H9 (cell line): Measurements from ENCODE around the gene CHCHD6. TPM values are rescaled to one million over a fixed set of nuclear protein-coding genes. Genes with fewer than 3 reads are reported as not detected.

Experiments
- DNase-seq: peaks from one replicate; pipeline ENCODE4 v3.0.0-alpha.2; 2017
- H2AFZ ChIP-seq: one replicate; pipeline ENCODE4 v1.6.1; 2013; ENCODE audit warnings: mild to moderate bottlenecking, low read length, control low read depth, moderate library complexity
- H2AK5ac ChIP-seq: 2 replicates; pipeline ENCODE4 v1.6.1; 2013; ENCODE audit warnings: low read length, control low read depth, mixed read lengths; ENCODE audit not compliant: insufficient read length
- H2BK120ac ChIP-seq: one replicate; pipeline ENCODE4 v1.6.1; 2013; ENCODE audit warnings: low read depth, mild to moderate bottlenecking, low read length, control low read depth, inconsistent platforms; ENCODE audit not compliant: poor library complexity, severe bottlenecking
- H2BK12ac ChIP-seq: 2 replicates; pipeline ENCODE4 v1.6.1; 2013; ENCODE audit warnings: low read length, control low read depth, mixed read lengths, low read depth; ENCODE audit not compliant: insufficient read length
- H2BK15ac ChIP-seq: 2 replicates; pipeline ENCODE4 v1.6.1; 2013; ENCODE audit warnings: low read depth, low read length, control low read depth
- H2BK20ac ChIP-seq: one replicate; pipeline ENCODE4 v1.6.1; 2013; ENCODE audit warnings: low read depth, mild to moderate bottlenecking, low read length, control low read depth, inconsistent platforms; ENCODE audit not compliant: poor library complexity, severe bottlenecking
- H2BK5ac ChIP-seq: 2 replicates; pipeline ENCODE4 v1.6.1; 2013; ENCODE audit warnings: low read length, control low read depth, mixed read lengths; ENCODE audit not compliant: insufficient read length
- H3K14ac ChIP-seq: 2 replicates; pipeline ENCODE4 v1.6.1; 2013; ENCODE audit warnings: low read length, control low read depth; ENCODE audit not compliant: insufficient read depth
- H3K18ac ChIP-seq: 2 replicates; pipeline ENCODE4 v1.6.1; 2013; ENCODE audit warnings: low read depth, mild to moderate bottlenecking, mixed read lengths, low read length, control low read depth; ENCODE audit not compliant: insufficient read length
- H3K23ac ChIP-seq: 2 replicates; pipeline ENCODE4 v1.6.1; 2013; ENCODE audit warnings: low read length, control low read depth, mixed read lengths, low read depth; ENCODE audit not compliant: insufficient read length
- H3K23me2 ChIP-seq: 2 replicates; pipeline ENCODE4 v1.6.1; 2013; ENCODE audit warnings: low read depth, mild to moderate bottlenecking, mixed read lengths, low read length, control low read depth; ENCODE audit not compliant: insufficient read length, poor library complexity, severe bottlenecking
- H3K27ac ChIP-seq: 2 replicates; pipeline ENCODE4 v1.5.1; 2013; ENCODE audit warnings: low read length, control low read depth, mixed read lengths, low read depth; ENCODE audit not compliant: insufficient read length
- H3K27me3 ChIP-seq: 2 replicates; pipeline ENCODE4 v1.6.1; 2013; ENCODE audit warnings: low read length, control low read depth, inconsistent platforms; ENCODE audit not compliant: insufficient read depth
- H3K4ac ChIP-seq: 2 replicates; pipeline ENCODE4 v1.6.1; 2013; ENCODE audit warnings: low read depth, mild to moderate bottlenecking, control low read depth, inconsistent platforms, low read length, moderate library complexity
- H3K4me1 ChIP-seq: 2 replicates; pipeline ENCODE4 v1.6.1; 2013; ENCODE audit warnings: low read length, control low read depth, inconsistent platforms; ENCODE audit not compliant: insufficient read depth
- H3K4me2 ChIP-seq: 2 replicates; pipeline ENCODE4 v1.6.1; 2013; ENCODE audit warnings: low read length, control low read depth, mixed read lengths; ENCODE audit not compliant: insufficient read length, insufficient read depth
- H3K56ac ChIP-seq: 2 replicates; pipeline ENCODE4 v1.6.1; 2013; ENCODE audit warnings: low read depth, mild to moderate bottlenecking, mixed read lengths, low read length, control low read depth; ENCODE audit not compliant: insufficient read length
- H3K79me1 ChIP-seq: 2 replicates; pipeline ENCODE4 v1.6.1; 2013; ENCODE audit warnings: low read depth, mild to moderate bottlenecking, moderate library complexity, low read length, control low read depth, inconsistent platforms; ENCODE audit not compliant: insufficient read depth, poor library complexity, severe bottlenecking
- H3K79me2 ChIP-seq: 2 replicates; pipeline ENCODE4 v1.6.1; 2013; ENCODE audit warnings: low read length, control low read depth, inconsistent platforms; ENCODE audit not compliant: insufficient read depth
- H3K9ac ChIP-seq: 2 replicates; pipeline ENCODE4 v1.6.1; 2013; ENCODE audit warnings: low read length, control low read depth, mixed read lengths; ENCODE audit not compliant: insufficient read length; ENCODE audit errors: extremely low read depth
- H3K9me3 ChIP-seq: one replicate; pipeline ENCODE4 v1.6.1; 2013; ENCODE audit warnings: low read depth, low read length, inconsistent platforms; ENCODE audit not compliant: control insufficient read depth
- H3T11ph ChIP-seq: one replicate; pipeline ENCODE4 v1.6.1; 2013; ENCODE audit warnings: mild to moderate bottlenecking, low read length, control low read depth, inconsistent platforms
- H4K20me1 ChIP-seq: one replicate; pipeline ENCODE4 v1.6.1; 2013; ENCODE audit not compliant: control insufficient read depth, insufficient read length, insufficient read depth
- H4K5ac ChIP-seq: 2 replicates; pipeline ENCODE4 v1.6.1; 2013; ENCODE audit warnings: low read depth, mild to moderate bottlenecking, mixed read lengths, low read length, control low read depth; ENCODE audit not compliant: insufficient read length
- H4K8ac ChIP-seq: replicated peaks from 2 replicates; pipeline ENCODE4 v1.6.1; 2013; ENCODE audit warnings: low read length, control low read depth, mixed read lengths, low read depth; ENCODE audit not compliant: insufficient read length
- H4K91ac ChIP-seq: 2 replicates; pipeline ENCODE4 v1.6.1; 2013; ENCODE audit warnings: low read depth, mild to moderate bottlenecking, moderate library complexity, mixed read lengths, low read length, control low read depth; ENCODE audit not compliant: insufficient read length
- H3K27ac Mint-ChIP-seq, 3 experiments: 2 replicates in 2 of 3; 3 replicates in 1 of 3; pipeline ENCODE4 v1.8.0; 2020 to 2021; ENCODE audit warnings: mixed read lengths in 3 of 3, mild to moderate bottlenecking in 1 of 3, moderate library complexity in 1 of 3
- H3K27me3 Mint-ChIP-seq: 2 replicates; pipeline ENCODE4 v1.8.0; 2021; ENCODE audit warnings: low read depth, mild to moderate bottlenecking, moderate library complexity, mixed read lengths
- H3K36me3 Mint-ChIP-seq, 3 experiments: 2 replicates in 2 of 3; 3 replicates in 1 of 3; pipeline ENCODE4 v1.8.0; 2020 to 2021; ENCODE audit warnings: low read depth in 3 of 3, mixed read lengths in 3 of 3; ENCODE audit not compliant: insufficient read depth in 1 of 3
- H3K4me1 Mint-ChIP-seq, 2 experiments: 2 replicates each; pipeline ENCODE4 v1.8.0; 2020; ENCODE audit warnings: mixed read lengths in 2 of 2
- H3K4me3 Mint-ChIP-seq, 2 experiments: 2 replicates in 1 of 2; 3 replicates in 1 of 2; pipeline ENCODE4 v1.8.0; 2020 to 2021; ENCODE audit warnings: mild to moderate bottlenecking in 2 of 2, mixed read lengths in 2 of 2, moderate library complexity in 1 of 2
- H3K9me3 Mint-ChIP-seq, 2 experiments: 2 replicates in 1 of 2; 3 replicates in 1 of 2; pipeline ENCODE4 v1.8.0; 2020; ENCODE audit warnings: mild to moderate bottlenecking in 2 of 2, mixed read lengths in 2 of 2, moderate library complexity in 1 of 2
- WGBS: extraction: QIAGEN DNeasy Blood & Tissue Kit; methylation state at CpG from one replicate; pipeline ENCODE4 v1.1.7; 2013; ENCODE audit warnings: missing lambda C conversion rate, low lambda C conversion rate, mixed read lengths; ENCODE audit not compliant: insufficient read length; ENCODE audit errors: extremely low coverage; 5-methylcytosine and 5-hydroxymethylcytosine counted together
- total RNA-seq: library from RNA; stranded (reverse); gene quantifications from 2 replicates; pipeline ENCODE4 v1.2.1, GENCODE V29; 2021
- TF ChIP-seq, protein P1 (sequence below): fragments of 200-600 bp; sonication (generic); conservative IDR thresholded peaks from 3 replicates; pipeline ENCODE4 v1.8.0; 2021; ENCODE audit warnings: antibody characterized with exemption, mild to moderate bottlenecking

CHCHD6 gene
- total RNA-seq, 1 experiment from 2014 or later = 34.2 TPM

DNA sequence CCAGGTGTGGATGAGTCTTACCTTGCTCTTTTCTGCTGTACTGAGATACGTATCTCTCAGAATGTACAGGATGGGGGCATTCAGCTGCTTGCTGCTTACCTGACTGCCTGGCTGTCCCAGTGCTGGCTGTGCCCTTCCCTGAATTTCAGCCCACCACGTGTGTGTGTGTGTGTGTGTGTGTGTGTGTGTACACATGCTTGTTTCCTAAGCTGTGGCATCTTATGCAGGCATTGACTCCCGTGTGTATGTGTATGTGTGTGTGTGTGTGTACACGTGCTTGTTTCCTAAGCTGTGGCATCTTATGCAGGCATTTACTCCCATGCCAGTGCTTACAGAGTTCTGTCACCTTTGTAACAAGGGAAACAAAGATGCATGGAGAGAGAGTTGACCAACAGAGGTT is 218.4 kb downstream of the CHCHD6 start:
- Histone ChIP-seq H3K79me2 (no peaks in the 10 kb centered on the region), H2BK15ac (no peak overlapping the region), H3K23me2 (no peaks in the 10 kb centered on the region), H3K14ac (no peak overlapping the region), H4K91ac (no peak overlapping the region), H3T11ph (no peak overlapping the region), H3K79me1 (no peaks in the 10 kb centered on the region), H3K18ac (no peak overlapping the region), H3K4me2 (no peak overlapping the region), H3K27me3 (no peaks in the 10 kb centered on the region), H4K8ac (no peak overlapping the region), H2BK20ac (no peak overlapping the region), H2BK12ac (no peak overlapping the region), H3K4ac (no peak overlapping the region), H3K9ac (no peak overlapping the region), H3K56ac (no peak overlapping the region), H3K9me3 (no peaks in the 10 kb centered on the region), H4K20me1 (no peaks in the 10 kb centered on the region), H2AK5ac (no peak overlapping the region), H2AFZ (no peak overlapping the region), H3K23ac (no peak overlapping the region), H4K5ac (no peak overlapping the region), H3K4me1 (no peaks in the 10 kb centered on the region), H3K27ac (no peak overlapping the region), H2BK5ac (no peak overlapping the region), H2BK120ac (no peak overlapping the region)
- Mint-ChIP-seq H3K9me3 (peaks cover 11 to 12% of the 10 kb centered on the region in 2 experiments; a peak in 4 of 5 replicates), H3K27ac (no peak overlapping the region), H3K36me3 (peaks cover 0 to 14% (median 9%) of the 10 kb centered on the region in 3 experiments; a peak in 6 of 7 replicates), H3K27me3 (no peaks in the 10 kb centered on the region; the same call in 1 of the 2 replicates), H3K4me1 (peaks cover 0 to 5% of the 10 kb centered on the region in 2 experiments; a peak in 1 of 4 replicates), H3K4me3 (no peak overlapping the region)
- TF ChIP-seq, protein P1, sequence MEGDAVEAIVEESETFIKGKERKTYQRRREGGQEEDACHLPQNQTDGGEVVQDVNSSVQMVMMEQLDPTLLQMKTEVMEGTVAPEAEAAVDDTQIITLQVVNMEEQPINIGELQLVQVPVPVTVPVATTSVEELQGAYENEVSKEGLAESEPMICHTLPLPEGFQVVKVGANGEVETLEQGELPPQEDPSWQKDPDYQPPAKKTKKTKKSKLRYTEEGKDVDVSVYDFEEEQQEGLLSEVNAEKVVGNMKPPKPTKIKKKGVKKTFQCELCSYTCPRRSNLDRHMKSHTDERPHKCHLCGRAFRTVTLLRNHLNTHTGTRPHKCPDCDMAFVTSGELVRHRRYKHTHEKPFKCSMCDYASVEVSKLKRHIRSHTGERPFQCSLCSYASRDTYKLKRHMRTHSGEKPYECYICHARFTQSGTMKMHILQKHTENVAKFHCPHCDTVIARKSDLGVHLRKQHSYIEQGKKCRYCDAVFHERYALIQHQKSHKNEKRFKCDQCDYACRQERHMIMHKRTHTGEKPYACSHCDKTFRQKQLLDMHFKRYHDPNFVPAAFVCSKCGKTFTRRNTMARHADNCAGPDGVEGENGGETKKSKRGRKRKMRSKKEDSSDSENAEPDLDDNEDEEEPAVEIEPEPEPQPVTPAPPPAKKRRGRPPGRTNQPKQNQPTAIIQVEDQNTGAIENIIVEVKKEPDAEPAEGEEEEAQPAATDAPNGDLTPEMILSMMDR = no peak
- no peak for DNase-seq
- whole genome bisulfite sequencing = no CpG with 5 or more reads among the region's 4 CpGs
